ENCODE measurements around the gene KRTAP5-2.
A peak's percentile ranks its signal among the peaks of the same experiment; 100 is the strongest.

The KRTAP5-2 gene

DNA sequence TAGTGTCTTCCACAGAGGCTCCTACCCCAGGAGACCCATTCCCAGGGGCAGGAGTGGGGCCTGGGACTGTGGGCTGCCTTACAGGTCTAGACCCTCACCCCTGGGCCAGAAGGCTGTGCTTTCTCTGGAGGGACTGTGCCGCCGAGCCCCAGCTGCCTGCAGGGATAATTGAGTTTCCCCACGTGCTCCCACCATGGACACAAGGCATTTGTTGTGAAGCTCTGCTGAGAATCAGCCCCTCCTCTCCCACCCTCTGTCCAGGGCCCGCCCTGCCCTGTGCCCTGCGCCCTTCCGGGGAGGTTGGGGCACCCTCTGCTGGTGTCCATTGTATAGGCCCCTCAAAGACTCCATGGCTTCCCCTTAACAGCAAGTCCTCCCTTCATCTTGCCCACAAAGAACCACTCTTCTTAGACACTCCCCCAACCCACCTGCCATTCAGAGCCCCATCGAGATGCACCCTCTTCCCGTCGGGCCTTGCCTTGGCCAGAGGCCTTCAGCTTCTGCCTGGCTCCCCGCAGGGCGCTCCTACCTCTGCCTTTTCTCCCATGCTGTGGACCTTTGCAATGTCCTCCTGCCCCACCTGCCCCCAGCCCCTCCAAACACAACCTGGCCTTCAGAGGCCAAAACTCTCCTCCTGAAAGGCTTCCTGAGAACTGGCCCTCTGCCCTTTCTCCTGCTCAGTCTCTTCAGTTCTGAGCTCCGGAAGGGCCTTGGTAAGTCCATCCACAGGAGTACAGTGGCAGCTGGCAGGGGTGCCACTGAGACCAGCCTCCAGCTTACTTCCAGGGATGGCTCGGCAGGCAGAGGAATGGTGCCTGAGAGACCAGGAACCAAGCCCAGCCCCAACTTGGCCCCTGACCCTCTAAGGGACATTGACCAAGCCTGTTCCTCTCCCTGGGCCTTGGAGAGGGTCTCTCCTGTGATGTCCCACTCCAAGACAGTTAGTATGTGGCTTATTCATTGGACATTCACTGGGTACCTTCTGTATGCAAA is 48.5 kb downstream of the KRTAP5-2 start:
- TF ChIP-seq POLR2A (IDR thresholded peaks at IDR 0.05; ENCODE audit: low read depth, low read length) = no peak
- DNase-seq (ENCODE audit: insufficient read length, low spot score) = no peak

DNA sequence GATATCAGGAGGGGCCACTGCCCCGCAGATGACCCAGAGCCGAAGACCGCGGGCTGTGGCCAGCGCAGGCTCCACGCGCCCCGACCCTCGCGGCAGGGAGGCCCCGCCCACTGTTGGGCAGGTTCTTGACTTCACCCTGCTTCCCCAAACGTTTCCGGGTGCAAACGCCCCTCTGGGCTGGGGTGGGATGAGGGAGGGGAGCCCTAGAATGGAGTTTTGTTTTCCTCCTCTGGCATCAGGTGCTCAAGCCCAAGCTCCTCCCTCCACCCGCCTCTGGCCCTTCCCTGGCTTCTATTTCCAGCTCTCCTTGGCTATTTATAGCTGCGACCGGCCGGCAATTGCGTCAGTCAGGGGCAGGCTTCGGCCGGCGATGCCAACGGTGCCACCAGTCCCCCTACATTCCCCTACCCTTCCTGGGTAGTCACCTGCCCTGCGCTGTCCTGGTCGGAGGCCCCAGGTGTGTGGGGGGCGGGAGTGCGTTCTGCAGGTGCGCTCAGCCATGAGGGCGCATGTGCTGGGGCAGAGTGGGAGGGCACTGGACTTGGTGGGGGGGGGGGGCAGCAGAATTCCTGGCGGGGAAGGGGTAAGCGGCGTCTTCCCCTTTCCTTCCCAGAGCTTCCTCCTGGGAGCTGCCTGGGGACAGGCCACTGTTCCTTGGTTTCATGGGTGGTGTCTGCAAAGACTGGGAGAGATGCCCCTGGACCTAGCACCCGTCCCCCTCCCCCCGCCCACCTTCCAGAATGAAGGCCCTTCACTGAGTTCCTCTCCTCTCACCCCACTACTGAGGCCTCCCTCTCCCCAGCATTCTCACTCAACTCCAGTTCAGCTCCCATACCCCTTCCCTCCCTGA is 49.6 kb downstream of the KRTAP5-2 start:
- FAIRE-seq = no peak
- TF ChIP-seq POLR2A (IDR thresholded peaks at IDR 0.05; ENCODE audit: low read depth, low read length) = no peak
- DNase-seq (ENCODE audit: insufficient read length, low spot score) = peak; percentile 94

More for the DNA sequence above, 48.5 kb downstream of the KRTAP5-2 start:
- no peak for FAIRE-seq

DNA sequence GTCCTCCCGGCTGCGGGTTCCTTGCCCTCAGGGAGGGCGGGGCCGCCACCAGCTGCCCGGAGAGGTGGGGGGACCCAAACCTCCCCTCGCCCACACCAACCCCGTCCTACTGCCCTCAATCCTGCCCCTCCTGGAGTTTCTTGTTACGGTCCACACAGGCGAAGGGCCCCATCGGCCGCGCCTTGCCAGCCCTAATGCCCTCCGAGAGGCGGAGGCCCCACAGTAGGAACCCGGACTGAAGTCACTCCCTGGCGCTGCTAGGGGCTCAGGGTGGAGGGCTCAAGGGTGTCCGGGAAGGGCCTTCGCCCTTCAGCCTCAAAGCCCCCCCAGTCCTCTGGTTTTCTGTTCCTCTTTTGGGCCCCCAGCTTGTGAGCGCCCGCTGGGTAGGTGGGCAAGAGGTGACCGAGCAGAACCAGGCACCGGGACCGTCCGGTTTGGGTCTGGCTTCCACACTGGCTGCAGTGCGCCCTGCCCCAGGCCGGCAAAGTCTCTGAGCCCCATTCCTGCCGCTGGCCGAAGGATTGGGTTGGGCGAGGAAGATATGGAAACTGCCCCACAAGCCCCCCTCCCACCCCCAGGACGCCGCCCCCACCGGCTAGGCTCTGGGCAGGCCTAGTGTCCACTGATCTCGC is 50.5 kb downstream of the KRTAP5-2 start:
- DNase-seq (ENCODE audit: insufficient read length, low spot score) (no peak), FAIRE-seq (no peak)
- no peak for TF ChIP-seq POLR2A (IDR thresholded peaks at IDR 0.05; ENCODE audit: low read depth, low read length)
